Endometrial microvascular endothelial cells (primary cell): ENCODE data around the gene DGKI. TPM values are rescaled to one million over a fixed set of nuclear protein-coding genes. Genes with fewer than 3 reads are reported as not detected.

Experiments used
- in situ Hi-C: cut with HindIII; loops from 2 replicates; pipeline ENCODE4 v1.10.0; 2017; ENCODE audit warnings: low sequenced_read_pairs, low pct_unique_long_range_greater_than_20kb; ENCODE audit errors: inconsistent ontology term
- total RNA-seq: library from RNA; depleted of rRNA; stranded (reverse); fragments of >200 nt; gene quantifications from one replicate; pipeline ENCODE4 v1.2.3, GENCODE V29; 2015; ENCODE audit errors: inconsistent ontology term

DGKI gene
- total RNA-seq, 1 donor from 2014 or later: not detected

DNA sequence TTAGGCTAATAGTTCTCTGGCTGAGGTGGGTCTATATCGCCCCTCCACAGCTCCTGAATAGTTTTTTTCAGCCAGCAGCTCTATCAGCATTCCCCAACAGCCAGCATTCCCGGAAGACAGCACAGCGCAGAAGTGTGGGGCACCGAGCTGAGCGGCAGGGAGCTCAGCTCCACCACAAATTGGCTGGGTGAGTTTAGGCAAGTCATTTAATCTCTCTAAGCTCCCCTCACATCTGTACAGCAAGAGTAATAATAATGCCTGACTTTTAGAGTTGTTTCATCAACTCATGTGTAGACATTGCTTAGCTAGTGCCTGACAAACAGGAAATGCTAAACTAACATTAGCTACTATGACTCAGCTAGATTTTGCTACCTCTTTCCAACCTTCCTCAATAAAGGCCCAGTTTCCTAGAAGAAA lies 255.3 kb downstream of the DGKI start:
- in situ Hi-C loops: no loop called here

DNA sequence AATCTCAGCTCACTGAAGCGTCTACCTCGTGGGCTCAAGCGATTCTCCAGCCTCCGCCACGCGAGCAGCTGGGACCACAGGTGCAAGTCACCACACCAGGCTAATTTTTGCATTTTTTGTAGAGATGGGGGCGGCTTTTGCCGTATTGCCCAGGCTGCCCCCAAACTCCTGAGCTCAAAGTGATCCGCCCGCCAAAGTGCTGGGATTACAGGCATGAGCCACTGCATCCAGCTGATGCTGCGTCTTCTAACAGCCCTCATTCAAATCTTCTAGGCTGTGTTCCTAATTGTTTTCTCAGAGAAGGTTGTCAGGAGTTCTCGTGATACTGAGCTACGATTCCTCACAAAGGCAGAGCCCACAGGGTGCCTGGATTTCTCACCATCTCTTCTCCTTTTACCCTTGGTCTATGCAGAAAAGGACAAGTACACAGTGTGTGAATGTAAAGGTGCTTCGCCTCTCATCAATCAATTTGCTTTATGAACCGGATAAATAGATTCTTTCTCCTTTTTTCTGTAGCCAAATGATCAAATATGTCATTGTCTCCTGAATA lies 255.9 kb downstream of the DGKI start:
- in situ Hi-C loops: no loop called here

- in situ Hi-C loops: no loop called here
Observed at GRCh38 chr7:137590071-137590755, 256.6 kb downstream of the DGKI start.

DNA sequence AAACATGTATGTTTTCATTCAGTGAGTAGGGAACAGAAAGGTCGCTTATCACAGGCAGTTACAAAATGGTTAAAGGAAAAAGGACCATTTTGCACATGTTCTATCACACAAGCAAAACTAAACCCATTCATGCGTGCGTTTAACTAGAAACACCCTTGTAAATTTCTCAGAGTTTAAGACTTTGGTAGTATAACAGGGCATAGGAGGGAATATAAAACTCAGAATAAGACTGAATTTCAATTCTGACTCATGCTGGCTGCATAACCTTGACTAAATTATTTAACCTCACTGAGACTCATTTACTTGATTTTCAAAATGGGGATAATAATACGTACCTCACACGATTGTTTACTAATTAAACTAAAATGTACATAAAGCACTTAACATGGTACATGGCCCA lies 259.4 kb downstream of the DGKI start:
- in situ Hi-C loops: no loop called here

- in situ Hi-C loops: no loop called here
Observed at GRCh38 chr7:137585591-137585990, 261.2 kb downstream of the DGKI start.

DNA sequence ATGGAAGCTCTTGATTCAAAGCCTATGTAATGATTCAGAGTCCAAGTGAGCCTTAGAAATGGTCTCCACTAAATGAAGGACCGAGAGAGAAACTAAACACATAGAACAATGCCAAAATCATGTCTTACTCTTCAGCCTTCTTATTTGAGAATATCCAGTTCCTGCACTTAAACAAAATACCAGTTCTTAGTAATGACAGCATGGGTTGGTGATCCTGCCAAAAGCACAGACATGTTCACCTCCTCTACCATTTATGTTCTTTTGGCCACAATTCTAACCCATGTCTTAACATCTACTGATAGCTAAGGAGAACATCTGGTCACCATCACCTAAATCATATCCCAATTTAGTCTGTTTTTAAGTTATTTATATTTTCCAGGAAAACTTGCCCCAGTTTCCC lies 263.6 kb downstream of the DGKI start:
- in situ Hi-C loops: no loop called here

DNA sequence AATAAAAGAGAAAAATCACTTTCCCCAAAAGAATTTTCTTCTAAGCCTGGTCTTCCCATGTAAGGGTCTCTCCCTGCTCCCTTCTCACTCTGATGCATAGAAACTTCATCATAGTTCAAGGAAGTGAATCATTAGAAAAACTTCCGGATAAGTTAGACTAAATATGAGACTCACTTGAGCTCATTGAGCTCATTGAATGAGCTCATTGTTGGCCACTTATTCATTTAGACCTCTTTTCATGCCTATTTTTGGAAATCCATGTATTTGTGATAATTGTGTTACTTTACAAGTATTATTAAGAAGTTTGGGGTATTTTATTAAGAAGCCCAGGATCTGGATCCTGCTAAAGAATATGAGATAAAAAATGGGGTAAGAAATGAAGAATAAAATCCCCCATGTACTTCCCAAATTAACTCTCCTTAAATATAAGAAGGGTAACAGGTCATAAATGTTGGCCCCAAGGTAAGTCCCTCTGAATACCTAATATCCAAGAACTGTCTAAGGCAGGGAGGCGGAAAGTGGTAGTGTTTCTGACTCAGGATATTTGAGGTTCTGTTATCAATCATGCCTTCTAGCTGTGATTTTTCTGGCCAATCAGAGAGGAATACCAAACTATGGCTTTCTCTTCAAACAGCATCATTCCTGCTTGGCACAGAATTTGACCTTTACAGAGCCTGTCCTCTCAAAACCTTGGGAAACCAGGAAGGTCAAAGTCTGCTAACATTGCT lies 266.7 kb downstream of the DGKI start:
- in situ Hi-C loops: no loop called here

DNA sequence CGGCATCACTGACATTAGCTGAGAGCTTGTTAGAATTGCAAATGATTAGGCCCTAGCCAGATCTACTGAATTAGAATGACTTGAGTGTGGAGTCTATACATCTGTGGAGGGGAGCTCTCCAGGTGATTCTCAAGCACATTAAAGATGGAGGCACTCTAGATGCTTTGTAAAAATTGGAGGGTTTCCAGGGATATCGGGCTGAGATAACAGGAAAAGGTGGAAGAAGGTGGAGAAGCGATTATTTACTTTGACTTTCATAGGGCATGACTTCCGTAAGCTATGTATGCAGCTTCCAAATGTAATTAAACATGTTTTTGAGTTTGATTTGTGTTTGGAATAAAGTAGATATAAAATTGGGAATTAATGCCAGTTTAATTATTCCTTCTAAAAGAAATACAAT lies 268.2 kb downstream of the DGKI start:
- in situ Hi-C loops: no loop called here

DNA sequence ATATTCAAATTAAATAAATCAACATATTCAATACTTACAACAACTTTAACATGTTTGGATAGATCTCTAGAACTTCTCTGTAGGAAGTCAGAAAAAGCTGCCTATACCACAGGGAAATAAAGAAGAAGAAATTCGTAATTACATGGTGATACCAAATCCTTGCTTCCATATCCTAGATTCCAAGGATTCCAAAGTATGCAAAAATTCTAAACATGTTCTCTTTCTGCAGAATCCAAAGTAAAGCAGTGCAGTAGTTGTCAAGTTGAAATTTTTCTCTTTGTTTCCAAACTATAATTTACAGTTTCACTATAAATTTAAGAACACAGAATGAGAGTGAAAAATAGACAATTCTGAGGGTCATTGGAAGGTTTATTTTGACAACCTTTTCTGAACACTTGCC lies 269.6 kb downstream of the DGKI start:
- in situ Hi-C loops: no loop called here

DNA sequence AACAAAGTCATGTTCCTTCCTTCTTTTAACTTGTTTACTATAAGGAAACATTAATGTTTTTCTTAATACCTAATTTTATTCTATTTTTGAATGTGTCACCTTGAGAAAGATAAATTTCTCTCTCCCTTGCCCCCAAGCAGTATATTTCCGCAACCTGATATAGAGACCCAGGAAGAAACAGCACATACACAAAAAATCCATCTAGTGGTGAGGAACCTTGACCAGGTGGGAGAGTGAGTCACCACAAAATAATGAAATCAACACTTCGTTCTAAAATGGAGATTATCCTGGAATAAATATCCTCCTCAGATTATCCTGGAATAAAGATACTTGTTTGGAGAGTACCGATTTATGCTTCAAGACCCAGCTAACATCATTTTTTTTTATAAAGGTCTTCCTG lies 270.3 kb downstream of the DGKI start:
- in situ Hi-C loops: no loop called here

DNA sequence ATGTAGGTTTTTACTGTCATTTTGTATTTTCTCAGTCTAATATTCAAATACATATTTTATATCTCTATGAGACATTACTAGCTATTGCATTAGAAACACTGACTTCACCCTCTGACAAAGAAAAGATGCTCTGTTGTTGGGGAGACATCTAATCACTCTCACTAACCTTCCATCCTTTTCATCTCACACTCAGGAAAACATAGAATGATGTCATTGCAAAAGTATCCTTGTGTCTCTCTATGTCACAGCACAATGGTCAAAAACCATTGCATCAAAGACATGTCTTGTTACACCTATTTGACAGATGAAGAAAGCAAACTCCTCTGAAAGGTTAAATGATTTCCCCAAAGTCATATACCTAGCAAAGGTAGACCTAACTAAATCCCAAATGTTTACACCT lies 272.0 kb downstream of the DGKI start:
- in situ Hi-C loops: no loop called here

GRCh38 chr7:137572056-137572784 lies 274.6 kb downstream of the DGKI start:
- in situ Hi-C loops: no loop called here

DNA sequence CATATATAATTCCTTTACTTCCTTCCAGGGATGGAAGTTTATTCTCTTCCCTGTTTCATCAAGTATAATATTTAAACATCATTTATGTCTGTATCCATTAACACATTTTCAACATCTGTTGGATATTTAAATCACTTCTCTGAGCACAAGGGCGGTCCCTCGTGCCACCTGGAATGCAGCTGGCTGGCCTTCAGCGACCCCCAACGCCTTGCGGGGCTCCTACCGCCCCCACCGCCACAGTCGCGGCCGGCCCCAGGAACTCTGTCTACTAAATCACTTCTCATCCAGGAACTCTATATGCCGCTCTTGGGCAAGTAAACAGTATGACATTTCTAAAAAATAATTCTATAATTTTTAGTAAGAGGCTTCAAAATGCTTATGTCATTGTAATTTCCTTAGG lies 282.1 kb downstream of the DGKI start:
- in situ Hi-C loops: no loop called here

- in situ Hi-C loops: no loop called here
Observed at GRCh38 chr7:137563981-137564380, 282.8 kb downstream of the DGKI start.

DNA sequence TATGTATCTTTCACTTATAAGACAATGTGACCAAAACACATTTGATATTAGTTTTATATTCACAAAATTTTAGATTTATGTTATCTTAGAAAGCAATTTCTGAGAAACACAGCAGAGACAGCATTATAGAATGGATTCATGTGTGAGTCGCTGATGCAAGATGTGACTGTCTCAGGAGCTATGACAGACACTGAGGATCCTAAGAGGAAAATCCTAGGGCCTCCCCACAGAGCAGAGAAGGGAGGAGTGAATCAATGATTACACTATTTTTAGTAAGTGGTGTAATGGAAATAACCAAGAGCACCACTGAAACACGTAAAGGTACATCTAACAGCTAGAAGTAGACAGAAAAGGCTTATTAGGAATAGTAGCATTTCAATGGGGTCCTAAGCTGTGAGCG lies 299.3 kb downstream of the DGKI start:
- in situ Hi-C loops: no loop called here

- in situ Hi-C loops: no loop called here
Observed at GRCh38 chr7:137546671-137547070, 300.1 kb downstream of the DGKI start.

DNA sequence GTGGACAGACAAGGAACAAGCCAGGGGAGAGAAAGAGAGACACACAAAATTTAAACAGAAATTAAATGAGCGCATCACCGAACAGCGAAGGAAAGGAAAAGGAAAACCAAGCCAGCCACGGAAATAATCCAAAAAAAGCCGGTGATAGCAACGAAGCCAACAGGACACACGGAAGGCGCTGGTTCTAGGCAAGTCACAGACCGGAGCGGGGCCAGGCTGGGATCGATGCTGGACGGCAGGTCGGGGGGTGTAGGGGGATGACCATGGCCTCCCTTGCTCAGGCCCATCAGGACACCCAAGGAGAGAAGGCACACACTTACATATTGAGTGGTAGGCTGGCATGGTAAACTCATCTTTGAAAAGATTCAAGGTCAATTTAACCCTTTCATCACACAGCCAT lies 300.8 kb downstream of the DGKI start:
- in situ Hi-C loops: no loop called here

GRCh38 chr7:137545059-137545716 lies 301.6 kb downstream of the DGKI start:
- in situ Hi-C loops: no loop called here

DNA sequence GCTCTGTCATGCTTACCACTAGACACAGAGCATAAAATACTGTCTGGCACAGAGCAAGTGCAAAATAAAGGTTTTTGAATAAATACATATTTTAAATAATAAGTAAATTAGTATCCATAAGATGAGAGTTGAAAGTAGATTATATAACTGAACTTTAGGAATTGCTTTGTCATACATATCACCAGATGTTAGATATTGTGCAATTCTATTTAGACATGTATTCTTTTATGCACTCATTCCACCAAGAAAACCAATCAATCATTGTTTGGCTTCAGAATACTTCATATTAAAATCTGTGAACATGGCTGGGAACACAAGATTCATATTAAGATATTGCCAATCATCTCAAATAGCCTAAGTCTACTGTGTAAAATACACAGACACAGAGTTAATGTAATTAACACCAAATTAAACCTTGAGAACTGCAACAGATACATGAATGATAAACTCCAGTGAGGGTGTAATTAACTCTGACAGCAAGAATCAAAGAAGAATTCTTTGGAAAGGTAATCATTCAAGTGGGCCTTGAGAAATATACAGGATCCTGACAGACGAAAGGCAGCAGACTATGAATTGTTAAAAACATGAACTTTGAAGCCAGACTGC lies 302.2 kb downstream of the DGKI start:
- in situ Hi-C loops: no loop called here
